WERI-Rb-1 (cell line): Measurements from ENCODE around the gene FAM236B.
"Not testable (repeated sequence)": the region's sequence is repeated elsewhere in the genome, so short reads cannot be mapped to it uniquely, and the experiment has no call there.

ENCODE experiments used
- DNase-seq: peaks from one replicate; pipeline ENCODE4 v3.0.0-alpha.2; 2020
- H3K27ac ChIP-seq: fragments of 250-450 bp; sonication (Bioruptor Pico); 2 replicates; pipeline ENCODE4 v1.5.1; 2020; ENCODE audit warnings: mild to moderate bottlenecking, moderate library complexity
- H3K27me3 ChIP-seq: fragments of 250-450 bp; sonication (Bioruptor Pico); 2 replicates; pipeline ENCODE4 v1.5.1; 2021; ENCODE audit warnings: mild to moderate bottlenecking, low read depth, moderate library complexity; ENCODE audit not compliant: insufficient read depth, severe bottlenecking
- H3K36me3 ChIP-seq: fragments of 250-450 bp; sonication (Bioruptor Pico); 2 replicates; pipeline ENCODE4 v1.5.1; 2020; ENCODE audit warnings: mild to moderate bottlenecking, moderate library complexity
- H3K4me3 ChIP-seq: 2 replicates; pipeline ENCODE4 v1.5.1; 2011; ENCODE audit warnings: low read depth, mild to moderate bottlenecking, control low read depth, low read length
- H3K9me3 ChIP-seq: fragments of 250-450 bp; sonication (Bioruptor Pico); 2 replicates; pipeline ENCODE4 v1.5.1; 2021; ENCODE audit warnings: mild to moderate bottlenecking, moderate library complexity; ENCODE audit not compliant: severe bottlenecking

The FAM236B gene

GRCh38 chrX:72782560-72782959 is at the start of gene FAM236B:
FAM236B (minus strand) TSS chrX:72782660; CDS start chrX:72782560, 100 bp downstream.
- not testable (repeated sequence) for H3K36me3 ChIP-seq, H3K27me3 ChIP-seq, H3K27ac ChIP-seq, DNase-seq, H3K9me3 ChIP-seq, H3K4me3 ChIP-seq

- not testable (repeated sequence) for H3K27ac ChIP-seq, H3K9me3 ChIP-seq, DNase-seq, H3K36me3 ChIP-seq, H3K4me3 ChIP-seq, H3K27me3 ChIP-seq
Measured at GRCh38 chrX:72830701-72831100, 48.2 kb upstream of the FAM236B start.

DNA sequence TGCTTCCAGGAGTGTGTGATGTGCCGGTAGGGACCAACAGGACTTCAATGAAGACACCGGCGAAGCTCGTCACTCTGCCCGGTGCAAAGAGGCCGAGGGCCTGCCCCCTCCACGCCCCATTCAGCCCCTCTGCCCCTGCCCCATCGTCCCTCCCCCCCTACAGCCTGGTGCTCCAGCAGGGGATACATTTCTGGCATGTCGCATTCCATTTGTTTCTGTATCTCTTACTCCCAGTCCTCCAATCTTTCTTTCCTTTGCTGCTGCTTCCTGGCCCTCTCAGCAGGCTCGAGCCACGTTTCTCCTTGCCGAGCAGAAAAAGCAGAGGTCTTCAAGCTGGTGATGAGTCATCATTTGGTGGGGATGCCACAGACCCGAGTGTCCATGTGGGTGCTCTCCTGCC is 25.6 kb upstream of the FAM236B start, which contains the start of gene FAM236D:
Gene FAM236D (minus strand): TSS at position 101 of the 400 bp plus-strand sequence. CDS start 100 bp downstream, at position 1.
- DNase-seq, H3K4me3 ChIP-seq, H3K27me3 ChIP-seq, H3K9me3 ChIP-seq, H3K27ac ChIP-seq, H3K36me3 ChIP-seq: not testable (repeated sequence)

GRCh38 chrX:72790390-72790789 is 7.9 kb upstream of the FAM236B start:
- DNase-seq: peak; percentile 0
- H3K27ac ChIP-seq, H3K4me3 ChIP-seq, H3K9me3 ChIP-seq, H3K36me3 ChIP-seq, H3K27me3 ChIP-seq: not testable (repeated sequence)

GRCh38 chrX:72788142-72788541 is 5.7 kb upstream of the FAM236B start:
- H3K36me3 ChIP-seq, H3K9me3 ChIP-seq, DNase-seq, H3K4me3 ChIP-seq, H3K27ac ChIP-seq, H3K27me3 ChIP-seq: not testable (repeated sequence)

- not testable (repeated sequence) for H3K36me3 ChIP-seq, H3K27ac ChIP-seq, H3K9me3 ChIP-seq, H3K4me3 ChIP-seq, DNase-seq, H3K27me3 ChIP-seq
Measured at GRCh38 chrX:72783964-72784363, 1.5 kb upstream of the FAM236B start.

DNA sequence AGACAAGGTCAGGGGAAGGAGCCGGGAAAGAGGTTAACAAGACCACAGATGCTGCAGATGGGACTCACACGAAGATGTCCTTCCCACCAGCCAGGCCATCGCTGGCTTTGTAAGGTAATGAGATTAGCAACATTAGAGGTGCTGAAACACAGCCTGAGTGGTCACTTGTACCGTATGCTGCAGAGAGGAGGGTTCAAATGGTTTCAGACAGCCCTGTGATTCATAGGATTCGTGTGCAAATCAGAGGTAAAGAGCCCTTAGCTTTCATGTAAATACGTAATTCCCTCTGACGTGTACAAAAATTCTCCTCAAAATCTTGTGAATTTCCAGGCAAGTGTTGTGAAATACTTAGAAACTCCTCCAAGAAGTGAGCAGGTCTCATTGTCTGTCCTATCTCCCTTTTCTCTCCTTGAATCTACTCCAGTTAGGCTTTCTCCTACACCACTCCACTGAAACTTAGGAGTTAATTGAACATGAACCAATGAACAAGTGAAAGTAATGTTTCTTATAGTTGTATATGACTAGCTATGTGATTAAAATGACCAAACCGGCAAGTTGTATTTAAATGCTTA is 991 bp upstream of the FAM236B start:
- not testable (repeated sequence) for H3K27me3 ChIP-seq, H3K4me3 ChIP-seq, DNase-seq, H3K9me3 ChIP-seq, H3K27ac ChIP-seq, H3K36me3 ChIP-seq

- not testable (repeated sequence) for H3K27ac ChIP-seq, DNase-seq, H3K9me3 ChIP-seq, H3K27me3 ChIP-seq, H3K36me3 ChIP-seq, H3K4me3 ChIP-seq
Measured at GRCh38 chrX:72778146-72778545, 4.3 kb downstream of the FAM236B start.

DNA sequence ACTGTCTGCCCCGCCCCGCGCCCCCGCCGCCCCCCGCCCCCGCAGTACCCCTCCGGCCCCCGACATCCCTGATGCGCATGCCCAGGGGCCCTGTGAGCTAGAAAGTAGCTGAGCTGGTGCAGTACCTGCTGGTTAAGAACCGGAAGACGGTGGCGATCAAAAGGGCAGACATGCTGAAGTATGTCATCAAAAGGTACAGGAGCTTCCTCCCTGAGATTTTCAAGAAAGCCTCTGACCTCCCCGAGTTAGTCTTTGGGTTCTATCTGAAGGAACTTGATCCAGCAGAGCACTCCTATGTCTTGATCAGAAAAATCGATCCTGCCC is 5.0 kb downstream of the FAM236B start:
- DNase-seq, H3K36me3 ChIP-seq, H3K27ac ChIP-seq, H3K9me3 ChIP-seq, H3K27me3 ChIP-seq, H3K4me3 ChIP-seq: not testable (repeated sequence)

DNA sequence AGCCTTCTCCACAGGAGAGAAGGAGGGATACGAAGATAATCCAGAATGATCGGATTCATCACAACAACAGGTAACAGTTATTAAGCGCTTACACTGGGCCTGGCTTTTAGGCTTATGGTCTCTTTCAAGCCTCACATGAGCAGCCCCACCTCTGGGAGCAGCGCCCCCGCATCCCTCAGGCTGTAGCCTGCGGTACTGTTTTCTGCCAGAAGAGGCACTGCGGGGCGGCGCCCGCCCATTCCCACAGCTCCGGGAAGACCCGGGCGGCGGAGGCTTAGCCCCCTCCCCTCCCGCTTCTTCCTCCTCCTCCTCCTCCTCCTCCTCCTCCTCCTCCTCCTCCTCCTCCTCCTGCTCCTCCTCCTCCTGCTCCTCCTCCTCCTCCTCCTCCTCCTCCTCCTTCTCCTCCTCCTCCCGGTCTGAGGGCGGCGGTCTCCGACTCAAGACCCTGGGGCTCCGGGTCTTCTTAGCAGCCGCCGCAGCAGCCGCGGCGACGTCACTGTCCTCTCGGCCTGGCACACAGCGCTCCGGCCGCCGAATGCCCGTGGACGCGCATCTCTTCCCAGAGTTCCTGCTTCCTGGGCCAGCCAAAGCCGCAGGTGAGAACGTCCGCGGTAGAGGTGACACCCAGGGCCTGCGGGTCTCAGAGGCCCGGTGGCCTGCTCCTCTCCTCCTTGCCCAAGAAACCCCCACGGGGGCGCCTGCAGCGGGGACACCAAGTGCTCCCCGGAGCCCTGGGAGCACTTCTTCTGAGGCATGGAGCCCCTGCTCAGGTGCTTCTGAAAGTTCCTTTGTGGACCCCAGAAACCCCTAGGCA is 5.6 kb downstream of the FAM236B start, which contains the start of gene DMRTC1B:
Gene DMRTC1B (plus strand): TSS at position 238 of the 814 bp plus-strand sequence. CDS start 68,246 bp downstream, outside the sequence.
- DNase-seq, H3K4me3 ChIP-seq, H3K27ac ChIP-seq, H3K9me3 ChIP-seq, H3K36me3 ChIP-seq, H3K27me3 ChIP-seq: not testable (repeated sequence)

DNA sequence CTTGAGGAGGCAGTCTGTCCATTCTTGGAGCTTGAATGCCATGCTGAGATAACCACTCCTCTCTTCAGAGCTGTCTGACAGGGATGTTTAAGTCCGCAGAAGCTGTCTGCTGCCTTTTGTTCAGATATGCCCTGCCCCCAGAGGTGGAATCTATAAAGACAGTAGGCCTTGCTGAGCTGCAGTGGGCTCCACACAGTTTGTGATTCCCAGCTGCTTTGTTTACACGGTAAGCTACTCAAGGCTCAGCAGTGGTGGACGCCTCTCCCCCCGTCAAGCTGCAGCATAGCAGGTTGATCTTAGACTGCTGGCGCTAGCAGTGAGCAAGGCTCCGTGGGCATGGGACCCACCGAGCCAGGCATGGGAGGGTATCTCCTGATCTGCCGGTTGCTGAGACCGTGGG is 22.0 kb downstream of the FAM236B start:
- not testable (repeated sequence) for DNase-seq, H3K27ac ChIP-seq, H3K27me3 ChIP-seq, H3K36me3 ChIP-seq, H3K4me3 ChIP-seq, H3K9me3 ChIP-seq

DNA sequence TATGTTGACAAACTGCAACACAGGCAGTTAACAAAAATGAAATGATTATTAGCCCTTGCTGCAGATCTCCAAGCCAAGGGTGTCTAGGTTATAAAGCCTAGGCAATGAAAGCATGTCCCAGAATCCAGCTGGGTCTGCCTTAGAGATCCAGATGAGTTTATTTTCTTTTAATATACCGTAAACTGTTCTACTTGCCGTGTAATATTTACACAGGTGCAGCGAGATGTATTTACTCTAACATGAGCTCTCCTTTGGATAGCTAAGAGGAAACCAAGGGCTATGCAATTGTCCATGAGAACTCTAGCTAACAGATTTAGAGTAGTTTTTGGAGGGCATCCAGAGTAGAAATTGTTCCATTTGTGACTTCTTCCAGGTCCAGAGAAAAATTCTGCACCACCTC is 33.9 kb downstream of the FAM236B start:
- not testable (repeated sequence) for H3K36me3 ChIP-seq, H3K27ac ChIP-seq, H3K4me3 ChIP-seq, DNase-seq, H3K9me3 ChIP-seq, H3K27me3 ChIP-seq

DNA sequence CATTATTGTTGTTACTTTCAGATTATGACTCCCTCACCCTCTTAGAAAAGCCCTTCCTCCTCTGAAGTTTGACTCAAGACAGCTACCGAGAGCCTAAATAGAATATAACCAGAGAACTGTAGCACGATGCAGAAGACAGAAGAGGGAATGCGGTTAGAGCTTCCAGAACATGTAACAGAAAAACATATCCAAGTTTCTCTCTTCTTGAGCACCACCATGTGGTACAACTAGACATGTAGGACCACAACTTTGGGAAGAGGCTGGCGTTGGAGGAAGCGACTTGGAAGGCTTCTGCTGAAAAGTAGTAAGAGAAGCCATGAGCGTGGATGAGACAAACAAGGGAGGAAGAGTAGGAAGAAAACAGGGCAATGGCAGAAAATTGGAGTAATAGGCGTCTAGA is 36.9 kb downstream of the FAM236B start:
- not testable (repeated sequence) for DNase-seq

More for the DNA sequence above, 36.9 kb downstream of the FAM236B start:
- H3K27ac ChIP-seq, H3K9me3 ChIP-seq, H3K4me3 ChIP-seq, H3K27me3 ChIP-seq, H3K36me3 ChIP-seq: not testable (repeated sequence)
